HL-60 (cell line): Measurements from ENCODE around the gene KIAA0040.

Experiments
- GABPA ChIP-seq: IDR thresholded peaks from 2 replicates; pipeline ENCODE4 v1.6.1; 2012; ENCODE audit warnings: low read depth
- POLR2AphosphoS5 ChIP-seq: IDR thresholded peaks from 2 replicates; pipeline ENCODE4 v1.6.1; 2012; ENCODE audit warnings: low read depth
- TF ChIP-seq, protein P1 (sequence below): IDR thresholded peaks from one replicate; pipeline ENCODE4 v1.5.1; 2011; ENCODE audit warnings: low read length, control low read depth, inconsistent platforms; ENCODE audit not compliant: insufficient read depth
- TF ChIP-seq, protein P2 (sequence below): IDR thresholded peaks from 2 replicates; pipeline ENCODE4 v1.6.1; 2012; ENCODE audit warnings: low read depth; ENCODE audit not compliant: insufficient replicate concordance

DNA sequence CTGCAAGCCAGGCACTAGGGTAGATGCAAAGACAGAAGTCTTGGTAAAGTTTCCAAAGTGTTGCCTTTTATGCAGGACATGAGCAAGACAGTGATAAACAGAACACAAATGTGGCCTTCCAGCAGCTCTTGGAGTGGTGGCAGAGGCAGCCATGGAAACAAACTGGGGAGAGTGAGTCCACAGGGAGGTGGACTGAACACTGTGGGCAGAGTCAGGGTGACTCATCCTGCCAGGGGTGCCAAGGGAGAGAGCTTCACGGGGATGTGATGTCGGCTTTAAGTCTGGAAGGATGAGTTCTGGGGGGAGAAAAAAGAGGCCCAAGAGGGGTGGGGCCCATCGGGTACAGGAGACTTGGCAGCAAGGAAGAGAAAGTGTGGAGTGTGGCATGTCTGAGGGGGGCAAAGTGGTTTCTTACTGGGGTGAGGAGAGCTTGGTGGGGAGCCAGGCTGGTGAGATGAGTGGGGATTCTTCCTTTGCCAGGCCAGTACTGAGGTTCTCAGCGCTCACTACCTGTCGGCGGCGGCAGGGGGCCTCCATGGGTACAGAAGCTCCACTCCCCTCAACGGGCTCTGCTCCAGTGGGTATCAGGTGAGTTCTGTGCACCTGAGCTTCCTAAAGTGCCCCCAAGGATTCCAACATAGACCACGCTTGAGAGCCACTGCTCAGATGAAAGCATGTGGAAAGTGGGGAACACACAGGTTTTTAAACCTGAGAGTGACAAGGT is 41.8 kb downstream of the KIAA0040 start:
- no peak for TF ChIP-seq POLR2AphosphoS5
- TF ChIP-seq, protein P1, sequence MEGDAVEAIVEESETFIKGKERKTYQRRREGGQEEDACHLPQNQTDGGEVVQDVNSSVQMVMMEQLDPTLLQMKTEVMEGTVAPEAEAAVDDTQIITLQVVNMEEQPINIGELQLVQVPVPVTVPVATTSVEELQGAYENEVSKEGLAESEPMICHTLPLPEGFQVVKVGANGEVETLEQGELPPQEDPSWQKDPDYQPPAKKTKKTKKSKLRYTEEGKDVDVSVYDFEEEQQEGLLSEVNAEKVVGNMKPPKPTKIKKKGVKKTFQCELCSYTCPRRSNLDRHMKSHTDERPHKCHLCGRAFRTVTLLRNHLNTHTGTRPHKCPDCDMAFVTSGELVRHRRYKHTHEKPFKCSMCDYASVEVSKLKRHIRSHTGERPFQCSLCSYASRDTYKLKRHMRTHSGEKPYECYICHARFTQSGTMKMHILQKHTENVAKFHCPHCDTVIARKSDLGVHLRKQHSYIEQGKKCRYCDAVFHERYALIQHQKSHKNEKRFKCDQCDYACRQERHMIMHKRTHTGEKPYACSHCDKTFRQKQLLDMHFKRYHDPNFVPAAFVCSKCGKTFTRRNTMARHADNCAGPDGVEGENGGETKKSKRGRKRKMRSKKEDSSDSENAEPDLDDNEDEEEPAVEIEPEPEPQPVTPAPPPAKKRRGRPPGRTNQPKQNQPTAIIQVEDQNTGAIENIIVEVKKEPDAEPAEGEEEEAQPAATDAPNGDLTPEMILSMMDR, result no peak
- no peak for TF ChIP-seq GABPA
- TF ChIP-seq, protein P2, sequence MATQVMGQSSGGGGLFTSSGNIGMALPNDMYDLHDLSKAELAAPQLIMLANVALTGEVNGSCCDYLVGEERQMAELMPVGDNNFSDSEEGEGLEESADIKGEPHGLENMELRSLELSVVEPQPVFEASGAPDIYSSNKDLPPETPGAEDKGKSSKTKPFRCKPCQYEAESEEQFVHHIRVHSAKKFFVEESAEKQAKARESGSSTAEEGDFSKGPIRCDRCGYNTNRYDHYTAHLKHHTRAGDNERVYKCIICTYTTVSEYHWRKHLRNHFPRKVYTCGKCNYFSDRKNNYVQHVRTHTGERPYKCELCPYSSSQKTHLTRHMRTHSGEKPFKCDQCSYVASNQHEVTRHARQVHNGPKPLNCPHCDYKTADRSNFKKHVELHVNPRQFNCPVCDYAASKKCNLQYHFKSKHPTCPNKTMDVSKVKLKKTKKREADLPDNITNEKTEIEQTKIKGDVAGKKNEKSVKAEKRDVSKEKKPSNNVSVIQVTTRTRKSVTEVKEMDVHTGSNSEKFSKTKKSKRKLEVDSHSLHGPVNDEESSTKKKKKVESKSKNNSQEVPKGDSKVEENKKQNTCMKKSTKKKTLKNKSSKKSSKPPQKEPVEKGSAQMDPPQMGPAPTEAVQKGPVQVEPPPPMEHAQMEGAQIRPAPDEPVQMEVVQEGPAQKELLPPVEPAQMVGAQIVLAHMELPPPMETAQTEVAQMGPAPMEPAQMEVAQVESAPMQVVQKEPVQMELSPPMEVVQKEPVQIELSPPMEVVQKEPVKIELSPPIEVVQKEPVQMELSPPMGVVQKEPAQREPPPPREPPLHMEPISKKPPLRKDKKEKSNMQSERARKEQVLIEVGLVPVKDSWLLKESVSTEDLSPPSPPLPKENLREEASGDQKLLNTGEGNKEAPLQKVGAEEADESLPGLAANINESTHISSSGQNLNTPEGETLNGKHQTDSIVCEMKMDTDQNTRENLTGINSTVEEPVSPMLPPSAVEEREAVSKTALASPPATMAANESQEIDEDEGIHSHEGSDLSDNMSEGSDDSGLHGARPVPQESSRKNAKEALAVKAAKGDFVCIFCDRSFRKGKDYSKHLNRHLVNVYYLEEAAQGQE, result no peak
